Astrocyte (in vitro differentiated cells and primary cell): Measurements from ENCODE around the gene C1orf94. TPM values are rescaled to one million over a fixed set of nuclear protein-coding genes. Genes with fewer than 3 reads are reported as not detected.

ENCODE experiments used
- DNase-seq: peaks from one replicate; pipeline ENCODE4 v3.0.0-alpha.2; 2010; ENCODE audit warnings: low read depth
- FAIRE-seq: peaks from 2 replicates; lab custom pipeline; 2011; peaks lifted over from hg19 to GRCh38; lab: Jason Lieb, UNC
- H2AFZ ChIP-seq: 2 replicates; pipeline ENCODE4 v1.6.0; 2012; ENCODE audit warnings: low read depth, low read length, inconsistent platforms
- H3K27ac ChIP-seq: 2 replicates; pipeline ENCODE4 v1.5.1; 2011; ENCODE audit warnings: low read depth, low read length, inconsistent platforms
- H3K27me3 ChIP-seq: 2 replicates; pipeline ENCODE4 v1.6.0; 2011; ENCODE audit warnings: low read length, inconsistent platforms; ENCODE audit not compliant: insufficient read depth
- H3K36me3 ChIP-seq: 2 replicates; pipeline ENCODE4 v1.5.1; 2011; ENCODE audit warnings: low read length, inconsistent platforms; ENCODE audit not compliant: insufficient read depth
- H3K4me1 ChIP-seq: 2 replicates; pipeline ENCODE4 v1.5.1; 2011; ENCODE audit warnings: low read length, inconsistent platforms; ENCODE audit not compliant: insufficient read depth
- H3K4me2 ChIP-seq: 2 replicates; pipeline ENCODE4 v1.6.0; 2012; ENCODE audit warnings: low read length, inconsistent platforms
- H3K4me3 ChIP-seq: 2 replicates; pipeline ENCODE4 v1.5.1; 2011; ENCODE audit warnings: low read depth, mild to moderate bottlenecking, low read length, inconsistent platforms; ENCODE audit not compliant: insufficient read depth
- H3K79me2 ChIP-seq: 2 replicates; pipeline ENCODE4 v1.6.0; 2012; ENCODE audit warnings: mild to moderate bottlenecking, low read length, inconsistent platforms; ENCODE audit not compliant: insufficient read depth
- H3K9ac ChIP-seq: 2 replicates; pipeline ENCODE4 v1.6.0; 2012; ENCODE audit warnings: mild to moderate bottlenecking, low read length, inconsistent platforms
- H3K9me3 ChIP-seq: 2 replicates; pipeline ENCODE4 v1.5.1; 2012; ENCODE audit warnings: low read depth, mild to moderate bottlenecking, low read length, inconsistent platforms; ENCODE audit not compliant: insufficient read depth
- H4K20me1 ChIP-seq: 2 replicates; pipeline ENCODE4 v1.6.0; 2012; ENCODE audit warnings: low read length, inconsistent platforms; ENCODE audit not compliant: insufficient read depth
- H3K27ac Mint-ChIP-seq: one replicate; pipeline ENCODE4 v1.8.0; 2021; ENCODE audit warnings: mild to moderate bottlenecking, mixed read lengths; ENCODE audit not compliant: unreplicated experiment
- H3K27me3 Mint-ChIP-seq: one replicate; pipeline ENCODE4 v1.8.0; 2021; ENCODE audit warnings: low read depth, mixed read lengths; ENCODE audit not compliant: unreplicated experiment
- H3K36me3 Mint-ChIP-seq: one replicate; pipeline ENCODE4 v1.8.0; 2021; ENCODE audit warnings: low read depth, mixed read lengths; ENCODE audit not compliant: unreplicated experiment
- H3K4me1 Mint-ChIP-seq: one replicate; pipeline ENCODE4 v1.8.0; 2021; ENCODE audit warnings: low read depth, mixed read lengths; ENCODE audit not compliant: unreplicated experiment
- H3K4me3 Mint-ChIP-seq: one replicate; pipeline ENCODE4 v1.8.0; 2021; ENCODE audit warnings: mild to moderate bottlenecking, moderate library complexity, mixed read lengths; ENCODE audit not compliant: unreplicated experiment
- H3K9me3 Mint-ChIP-seq: one replicate; pipeline ENCODE4 v1.8.0; 2021; ENCODE audit warnings: mild to moderate bottlenecking, mixed read lengths; ENCODE audit not compliant: unreplicated experiment
- CTCF ChIP-seq: IDR thresholded peaks from 2 replicates; pipeline ENCODE4 v1.5.1; 2011; ENCODE audit warnings: low read depth, mild to moderate bottlenecking, inconsistent platforms, low read length, moderate library complexity; ENCODE audit not compliant: insufficient read depth
- EZH2 ChIP-seq: IDR thresholded peaks from 2 replicates; pipeline ENCODE4 v1.6.1; 2012; ENCODE audit warnings: mild to moderate bottlenecking, low read length, inconsistent platforms; ENCODE audit not compliant: insufficient read depth
- total RNA-seq: library from RNA; stranded (reverse); gene quantifications from 2 replicates; pipeline ENCODE4 v1.2.1, GENCODE V29; 2021

C1orf94 gene
- total RNA-seq, 1 donor from 2014 or later, result 0.70 TPM

- Mint-ChIP-seq H3K4me3 (no peak overlapping the region), H3K27me3 (peaks cover 12% of the 10 kb centered on the region), H3K4me1 (no peaks in the 10 kb centered on the region), H3K9me3 (no peaks in the 10 kb centered on the region), H3K27ac (no peak overlapping the region), H3K36me3 (no peaks in the 10 kb centered on the region)
- no peak for FAIRE-seq
- no peak for DNase-seq
- no peaks in the 10 kb centered on the region for H3K9me3 ChIP-seq
- TF ChIP-seq EZH2 (no peak), CTCF (no peak)
- H3K36me3 ChIP-seq, result no peaks in the 10 kb centered on the region
- no peak overlapping the region for H3K4me3 ChIP-seq
- no peaks in the 10 kb centered on the region for H3K27me3 ChIP-seq
- no peak overlapping the region for H3K4me2 ChIP-seq
- H4K20me1 ChIP-seq, result no peaks in the 10 kb centered on the region
- no peak overlapping the region for H3K27ac ChIP-seq
- H3K9ac ChIP-seq, result no peak overlapping the region
- no peaks in the 10 kb centered on the region for H3K79me2 ChIP-seq
- H2AFZ ChIP-seq, result no peak overlapping the region
- H3K4me1 ChIP-seq, result no peaks in the 10 kb centered on the region
Measured at GRCh38 chr1:34213956-34214355, 37.2 kb downstream of the C1orf94 start.

- H3K36me3 Mint-ChIP-seq, result no peaks in the 10 kb centered on the region
Measured at GRCh38 chr1:34231441-34231840, 54.7 kb downstream of the C1orf94 start.

More at GRCh38 chr1:34231441-34231840, 54.7 kb downstream of the C1orf94 start:
- Histone ChIP-seq H3K9me3 (no peaks in the 10 kb centered on the region), H3K4me1 (no peaks in the 10 kb centered on the region), H3K27ac (no peak overlapping the region), H4K20me1 (no peaks in the 10 kb centered on the region), H3K4me2 (no peak overlapping the region), H3K79me2 (no peaks in the 10 kb centered on the region), H3K9ac (no peak overlapping the region), H3K36me3 (no peaks in the 10 kb centered on the region), H2AFZ (no peak overlapping the region), H3K27me3 (no peaks in the 10 kb centered on the region), H3K4me3 (no peak overlapping the region)
- DNase-seq (no peak), FAIRE-seq (no peak)
- Mint-ChIP-seq H3K9me3 (no peaks in the 10 kb centered on the region), H3K4me3 (no peak overlapping the region), H3K27ac (no peak overlapping the region), H3K4me1 (no peaks in the 10 kb centered on the region), H3K27me3 (peaks cover 27% of the 10 kb centered on the region)
- TF ChIP-seq EZH2 (no peak), CTCF (no peak)
